Endothelial cell of umbilical vein (primary cell): ENCODE results near the gene DPYD. TPM values are rescaled to one million over a fixed set of nuclear protein-coding genes. Genes with fewer than 3 reads are reported as not detected.
A peak's percentile ranks its signal among the peaks of the same experiment; 100 is the strongest.

ENCODE experiments used
- BruUV-seq: library from RNA; stranded (reverse); fragments of 400-500 nt; replicated peaks from 2 replicates; lab custom pipeline; 2021; lab: Mats Ljungman, UMichigan
- CTCF ChIA-PET: fragments of 300-600, 350-600 bp; sonication (Branson Sonifier 250); formaldehyde crosslinking; loops from one replicate; lab custom pipeline; 2021; ENCODE audit warnings: antibody characterized with exemption, inconsistent platforms; lab: Charles Lee
- POLR2A ChIA-PET: fragments of 300-600, 350-600 bp; sonication (Branson Sonifier 250); formaldehyde crosslinking; loops from one replicate; lab custom pipeline; 2021; ENCODE audit warnings: antibody characterized with exemption, inconsistent platforms; lab: Charles Lee
- DNase-seq: peaks from one replicate; pipeline ENCODE4 v3.0.0-alpha.2; 2011; ENCODE audit warnings: low read depth, low spot score
- FAIRE-seq: peaks from 2 replicates; lab custom pipeline; 2011; peaks lifted over from hg19 to GRCh38; lab: Jason Lieb, UNC
- H2AFZ ChIP-seq: 2 replicates; pipeline ENCODE4 v1.6.0; 2012; ENCODE audit warnings: low read depth, low read length, control low read depth, inconsistent platforms
- H3K27ac ChIP-seq: 2 replicates; pipeline ENCODE4 v1.5.1; 2011; ENCODE audit warnings: low read depth, mild to moderate bottlenecking, control low read depth, low read length, moderate library complexity; ENCODE audit not compliant: insufficient read depth
- H3K27me3 ChIP-seq, 2 experiments: 2 replicates each; pipeline versions ENCODE4 v1.6.0 to v1.6.1; 2011; ENCODE audit warnings: low read length in 2 of 2, mixed read lengths in 1 of 2; ENCODE audit not compliant: control insufficient read depth in 2 of 2, insufficient read depth in 2 of 2
- H3K36me3 ChIP-seq, 2 experiments: 2 replicates in 1 of 2; 3 replicates in 1 of 2; pipeline ENCODE4 v1.5.1; 2011; ENCODE audit warnings: low read length in 2 of 2, mild to moderate bottlenecking in 1 of 2, moderate library complexity in 1 of 2; ENCODE audit not compliant: control insufficient read depth in 2 of 2, insufficient read depth in 2 of 2; ENCODE audit errors: extremely low read depth in 1 of 2
- H3K4me1 ChIP-seq: 3 replicates; pipeline ENCODE4 v1.5.1; 2011; ENCODE audit warnings: mild to moderate bottlenecking, low read length; ENCODE audit not compliant: control insufficient read depth, insufficient read depth; ENCODE audit errors: extremely low read depth
- H3K4me2 ChIP-seq: 2 replicates; pipeline ENCODE4 v1.6.1; 2011; ENCODE audit warnings: low read length, control low read depth, mixed read lengths; ENCODE audit not compliant: insufficient read depth
- H3K4me3 ChIP-seq, 3 experiments: fragments of 200-600 bp in 1 of 3; sonication (generic), shearing (Covaris generic) in 1 of 3; replicated peaks in 1 of 3; 2 replicates each; pipeline ENCODE4 v1.5.1; 2011 to 2016; ENCODE audit warnings: control low read depth in 3 of 3, low read length in 3 of 3, mild to moderate bottlenecking in 2 of 3, inconsistent platforms in 1 of 3, low read depth in 1 of 3, moderate library complexity in 1 of 3; ENCODE audit not compliant: insufficient read depth in 1 of 3
- H3K79me2 ChIP-seq: 2 replicates; pipeline ENCODE4 v1.6.0; 2012; ENCODE audit warnings: low read length, inconsistent platforms; ENCODE audit not compliant: control insufficient read depth, insufficient read depth
- H3K9ac ChIP-seq: replicated peaks from 2 replicates; pipeline ENCODE3; 2011; ENCODE audit warnings: low read length, control low read depth; ENCODE audit not compliant: insufficient read depth; ENCODE audit errors: extremely low read depth
- H3K9me1 ChIP-seq: replicated peaks from 3 replicates; pipeline ENCODE4 v1.6.0; 2011; ENCODE audit warnings: mild to moderate bottlenecking, low read length; ENCODE audit not compliant: control insufficient read depth, insufficient read depth; ENCODE audit errors: extremely low read depth
- H3K9me3 ChIP-seq: replicated peaks from 2 replicates; pipeline ENCODE4 v1.5.1; 2012; ENCODE audit warnings: low read length, inconsistent platforms; ENCODE audit not compliant: control insufficient read depth, insufficient read depth
- H4K20me1 ChIP-seq: replicated peaks from 2 replicates; pipeline ENCODE3; 2011; ENCODE audit warnings: mild to moderate bottlenecking, low read length; ENCODE audit not compliant: control insufficient read depth, insufficient read depth; ENCODE audit errors: extremely low read depth
- FOS ChIP-seq: IDR thresholded peaks from 2 replicates; pipeline ENCODE4 v1.6.1; 2011; ENCODE audit warnings: mild to moderate bottlenecking, low read length, moderate library complexity, borderline replicate concordance; ENCODE audit not compliant: insufficient read depth
- JUN ChIP-seq: IDR thresholded peaks from 2 replicates; pipeline ENCODE4 v1.6.1; 2011; ENCODE audit warnings: borderline replicate concordance, low read depth; ENCODE audit not compliant: insufficient read length, insufficient read depth
- MAX ChIP-seq: IDR thresholded peaks from 2 replicates; pipeline ENCODE4 v1.6.1; 2011; ENCODE audit not compliant: insufficient read depth, insufficient read length
- POLR2AphosphoS5 ChIP-seq: IDR thresholded peaks from 2 replicates; pipeline ENCODE4 v1.6.1; 2012; ENCODE audit warnings: low read depth, mild to moderate bottlenecking, control low read depth, low read length, moderate library complexity; ENCODE audit not compliant: insufficient read depth
- dilution Hi-C: fragments of 300-500 bp; cut with MboI; formaldehyde crosslinking; loops from one replicate; pipeline ENCODE4 v1.15.0; 2019; ENCODE audit warnings: low sequenced_read_pairs; ENCODE audit not compliant: extremely low pct_ligation_motif_present
- intact Hi-C: fragments of 100-400 bp; cut with micrococcal nuclease; formaldehyde crosslinking; loops from one replicate; pipeline ENCODE4 v1.10.0; 2022
- polyA plus RNA-seq, 4 experiments: library from polyadenylated mRNA; depleted of rRNA in 3 of 4; stranded (reverse) in 3 of 4; unstranded in 1 of 4; fragments of >200 nt; gene quantifications; 2 replicates each; pipeline versions ENCODE4 v1.2.1 to v1.2.3, GENCODE V29; 2011 to 2012; ENCODE audit warnings: missing spikeins in 1 of 4
- total RNA-seq: library from RNA; stranded (reverse); gene quantifications from 2 replicates; pipeline ENCODE4 v1.2.3, GENCODE V29; 2021

The DPYD gene
- total and polyA plus RNA-seq, 2 donors (not counting 3 experiments of a cell fraction or from before 2014, with no cell fraction given) = 4.6 to 15.1 TPM

GRCh38 chr1:97902067-97902466 is 18.8 kb downstream of the DPYD start:
- Histone ChIP-seq H3K4me1 (peaks cover 53% of the 10 kb centered on the region), H3K27ac (peak overlapping the region; percentile 92), H3K79me2 (peaks cover 16% of the 10 kb centered on the region), H4K20me1 (no peaks in the 10 kb centered on the region), H3K9ac (no peak overlapping the region), H3K9me3 (no peaks in the 10 kb centered on the region), H3K36me3 (no peaks in the 10 kb centered on the region), H3K4me2 (peak overlapping the region; percentile 100), H3K9me1 (no peaks in the 10 kb centered on the region), H3K4me3 (no peak overlapping the region), H2AFZ (no peak overlapping the region), H3K27me3 (no peaks in the 10 kb centered on the region)
- TF ChIP-seq POLR2AphosphoS5 = no peak
- TF ChIP-seq JUN = peak; percentile 17
- intact Hi-C loops (loop anchor here (5.0 kb wide), 1 partner anchor 425 kb away; no protein-coding TSS in a partner anchor), dilution Hi-C loops (no loop called here)
- FAIRE-seq (no peak), DNase-seq (peak; percentile 41)
- BruUV-seq = no TSS peak
- POLR2A ChIA-PET = interaction anchor here (2.3 kb wide), 1 partner anchor 19 kb away, joined by 8 read pairs; the partner anchor contains the start of gene DPYD
- CTCF ChIA-PET = interaction anchor here (2.8 to 6.5 kb wide), 3 partner anchors 17 to 566 kb away, joined by 7 to 33 read pairs (median 13); partner anchors contain the start of gene DPYD

DNA sequence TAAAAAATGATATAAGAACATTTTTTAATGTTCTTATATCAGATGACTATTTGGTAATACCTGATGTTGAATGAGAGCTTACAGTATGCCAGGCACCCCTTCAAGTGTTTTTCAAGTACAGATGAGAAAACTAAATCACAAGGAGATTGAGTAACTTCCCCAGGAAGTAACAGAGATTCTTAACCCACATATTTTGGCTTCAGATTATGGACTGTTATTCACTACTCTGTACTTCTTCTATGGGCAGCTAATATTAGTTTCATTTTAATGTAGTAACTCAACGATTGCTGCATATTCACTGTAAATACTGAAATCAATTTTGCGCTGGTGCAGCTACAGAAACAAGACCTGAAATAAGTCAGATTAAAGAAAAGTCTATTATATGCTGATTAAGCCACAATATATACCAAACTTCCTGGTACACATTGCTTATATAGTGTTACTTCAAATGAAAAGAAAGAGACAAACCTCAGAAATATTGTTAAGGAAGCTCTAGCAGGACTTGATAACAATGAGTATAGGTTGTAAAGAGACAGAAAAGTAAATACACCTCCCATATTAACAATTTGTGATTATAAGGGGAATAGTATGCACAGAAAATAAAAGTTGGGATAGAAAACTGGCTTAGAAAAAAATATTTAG is 19.7 kb downstream of the DPYD start:
- peak overlapping the region; percentile 100 for H3K4me2 ChIP-seq
- peaks cover 16% of the 10 kb centered on the region for H3K79me2 ChIP-seq
- dilution Hi-C loops = no loop called here
- H3K36me3 ChIP-seq = no peaks in the 10 kb centered on the region
- H4K20me1 ChIP-seq = no peaks in the 10 kb centered on the region
- peak overlapping the region; percentile 55 for H2AFZ ChIP-seq
- H3K9ac ChIP-seq = peak overlapping the region; percentile 93
- H3K9me3 ChIP-seq = no peaks in the 10 kb centered on the region
- no peaks in the 10 kb centered on the region for H3K9me1 ChIP-seq
- peaks cover 44% of the 10 kb centered on the region for H3K4me1 ChIP-seq
- peak overlapping the region; percentile 21 to 88 (median 74) for H3K4me3 ChIP-seq
- DNase-seq = peak; percentile 86
- ChIA-PET POLR2A (interaction anchor here (2.3 kb wide), 1 partner anchor 20 kb away, joined by 8 read pairs; the partner anchor contains the start of gene DPYD), CTCF (interaction anchor here (1.1 to 3.0 kb wide), 5 partner anchors 18 to 567 kb away, joined by 3 to 13 read pairs (median 5); partner anchors contain the start of gene DPYD)
- BruUV-seq = TSS peak; percentile 99
- H3K27ac ChIP-seq = peak overlapping the region; percentile 92
- intact Hi-C loops = loop anchor here (1.0 to 5.0 kb wide), 4 partner anchors 50 to 426 kb away; no protein-coding TSS in a partner anchor
- H3K27me3 ChIP-seq = no peaks in the 10 kb centered on the region
- peak; percentile 56 for FAIRE-seq
- peak; percentile 35 for TF ChIP-seq FOS
- peak; percentile 80 for TF ChIP-seq JUN
- TF ChIP-seq MAX = no peak
- TF ChIP-seq POLR2AphosphoS5 = peak; percentile 37
